HEK293T (cell line): ENCODE data around the gene PNKD.

ENCODE experiments used
- BHLHE40 ChIP-seq: fragments of 450-650 bp; IDR thresholded peaks from 2 replicates; pipeline ENCODE4 v1.6.1; 2016; ENCODE audit warnings: mild to moderate bottlenecking, moderate library complexity, borderline replicate concordance
- CTBP1 ChIP-seq: fragments of 450-650 bp; IDR thresholded peaks from 2 replicates; pipeline ENCODE4 v1.6.1; 2016; ENCODE audit warnings: borderline replicate concordance
- ELF4 ChIP-seq: fragments of 450-650 bp; IDR thresholded peaks from 2 replicates; pipeline ENCODE4 v1.6.1; 2017; ENCODE audit warnings: antibody characterized with exemption
- FOXA1 ChIP-seq: fragments of 450-650 bp; IDR thresholded peaks from 2 replicates; pipeline ENCODE4 v1.6.1; 2016; ENCODE audit warnings: mild to moderate bottlenecking
- FOXK2 ChIP-seq: fragments of 450-650 bp; IDR thresholded peaks from 2 replicates; pipeline ENCODE4 v1.6.1; 2016; ENCODE audit warnings: mild to moderate bottlenecking
- FOXM1 ChIP-seq: fragments of 450-650 bp; IDR thresholded peaks from 2 replicates; pipeline ENCODE4 v1.6.1; 2017; ENCODE audit warnings: mild to moderate bottlenecking, borderline replicate concordance
- HDGF ChIP-seq: fragments of 450-650 bp; IDR thresholded peaks from 2 replicates; pipeline ENCODE4 v1.6.1; 2017; ENCODE audit warnings: antibody characterized with exemption, borderline replicate concordance
- LEF1 ChIP-seq: fragments of 450-650 bp; IDR thresholded peaks from 2 replicates; pipeline ENCODE4 v1.6.1; 2017; ENCODE audit warnings: mild to moderate bottlenecking, borderline replicate concordance
- NFRKB ChIP-seq: fragments of 450-650 bp; IDR thresholded peaks from 2 replicates; pipeline ENCODE4 v1.6.1; 2016; ENCODE audit warnings: mild to moderate bottlenecking, moderate library complexity
- PKNOX1 ChIP-seq: fragments of 450-650 bp; IDR thresholded peaks from 2 replicates; pipeline ENCODE4 v1.6.1; 2016
- SP1 ChIP-seq: fragments of 450-650 bp; IDR thresholded peaks from 2 replicates; pipeline ENCODE4 v1.6.1; 2017
- SUZ12 ChIP-seq: fragments of 450-650 bp; IDR thresholded peaks from 2 replicates; pipeline ENCODE4 v1.6.1; 2016; ENCODE audit warnings: mild to moderate bottlenecking
- TARDBP ChIP-seq: fragments of 450-650 bp; IDR thresholded peaks from 2 replicates; pipeline ENCODE4 v1.6.1; 2016

- TF ChIP-seq SP1 (no peak), FOXK2 (no peak), SUZ12 (no peak), FOXA1 (no peak), HDGF (no peak), LEF1 (no peak), FOXM1 (no peak), TARDBP (no peak), BHLHE40 (no peak), NFRKB (no peak), PKNOX1 (no peak), ELF4 (no peak), CTBP1 (no peak)
These were observed 70.3 kb downstream of the PNKD start for GRCh38 chr2:218340656-218341055.
